Jurkat, Clone E6-1 (cell line): ENCODE results near the gene CRY1. TPM values are rescaled to one million over a fixed set of nuclear protein-coding genes. Genes with fewer than 3 reads are reported as not detected.

Experiments
- DNase-seq: peaks from one replicate; pipeline ENCODE4 v3.0.0-alpha.2; 2011; ENCODE audit warnings: low read depth, low spot score
- H3K4me3 ChIP-seq: 2 replicates; pipeline ENCODE4 v1.5.1; 2011; ENCODE audit warnings: mild to moderate bottlenecking, low read length, control low read depth, moderate library complexity
- polyA plus RNA-seq: library from polyadenylated mRNA; unstranded; fragments of >200 nt; gene quantifications from one replicate; pipeline ENCODE4 v1.2.1, GENCODE V29; 2012; ENCODE audit warnings: missing spikeins; ENCODE audit not compliant: insufficient read length, insufficient read depth

Gene CRY1
- polyA plus RNA-seq, result 29.2 TPM

GRCh38 chr12:107093417-107094182, at the start of gene CRY1:
Gene CRY1 (minus strand): TSS chr12:107093549. CDS start chr12:107092961, 588 bp downstream.
- H3K4me3 ChIP-seq, result peak within 1 kb of the TSS; percentile 82
- DNase-seq, result peak; percentile 86

- H3K4me3 ChIP-seq, result no peak overlapping the region
- DNase-seq, result no peak
Measured at GRCh38 chr12:107139787-107140186, 46.4 kb upstream of the CRY1 start.

GRCh38 chr12:107138990-107139389, 45.6 kb upstream of the CRY1 start:
- DNase-seq, result no peak
- H3K4me3 ChIP-seq, result no peak overlapping the region

GRCh38 chr12:107135177-107135576, 41.8 kb upstream of the CRY1 start:
- H3K4me3 ChIP-seq, result no peak overlapping the region

GRCh38 chr12:107134558-107134957, 41.2 kb upstream of the CRY1 start:
- peak; percentile 71 for DNase-seq
- no peak overlapping the region for H3K4me3 ChIP-seq

More at GRCh38 chr12:107135177-107135576, 41.8 kb upstream of the CRY1 start:
- DNase-seq, result no peak

- no peak for DNase-seq
- H3K4me3 ChIP-seq, result no peak overlapping the region
Measured at GRCh38 chr12:107133462-107133861, 40.1 kb upstream of the CRY1 start.

GRCh38 chr12:107131832-107132616, 38.7 kb upstream of the CRY1 start:
- no peak overlapping the region for H3K4me3 ChIP-seq
- peak; percentile 40 for DNase-seq

GRCh38 chr12:107130830-107131611, 37.7 kb upstream of the CRY1 start:
- no peak overlapping the region for H3K4me3 ChIP-seq
- no peak for DNase-seq

- H3K4me3 ChIP-seq, result no peak overlapping the region
- no peak for DNase-seq
Measured at GRCh38 chr12:107129315-107129930, 36.1 kb upstream of the CRY1 start.

GRCh38 chr12:107127482-107128430, 34.4 kb upstream of the CRY1 start:
- no peak overlapping the region for H3K4me3 ChIP-seq
- DNase-seq, result no peak

- no peak for DNase-seq
- H3K4me3 ChIP-seq, result no peak overlapping the region
Measured at GRCh38 chr12:107126796-107127481, 33.6 kb upstream of the CRY1 start.

- no peak for DNase-seq
- H3K4me3 ChIP-seq, result no peak overlapping the region
Measured at GRCh38 chr12:107125833-107126232, 32.5 kb upstream of the CRY1 start.

- no peak overlapping the region for H3K4me3 ChIP-seq
- DNase-seq, result no peak
Measured at GRCh38 chr12:107122452-107122958, 29.2 kb upstream of the CRY1 start.

- no peak overlapping the region for H3K4me3 ChIP-seq
- DNase-seq, result no peak
Measured at GRCh38 chr12:107119091-107119490, 25.7 kb upstream of the CRY1 start.

- no peak overlapping the region for H3K4me3 ChIP-seq
- no peak for DNase-seq
Measured at GRCh38 chr12:107118624-107119023, 25.3 kb upstream of the CRY1 start.

GRCh38 chr12:107115119-107115518, 21.8 kb upstream of the CRY1 start:
- no peak overlapping the region for H3K4me3 ChIP-seq
- DNase-seq, result no peak

- no peak for DNase-seq
- H3K4me3 ChIP-seq, result no peak overlapping the region
Measured at GRCh38 chr12:107111314-107111713, 18.0 kb upstream of the CRY1 start.
